DND-41 (cell line): ENCODE measurements around the gene POLR3B.

Experiments used
- ATAC-seq: fragments of 200-7000 bp; cut with Tn5 transposase; 3 replicates; pipeline ENCODE4 v1.9.1; 2021; ENCODE audit warnings: low read depth; ENCODE audit not compliant: insufficient read depth
- DNase-seq: peaks from one replicate; pipeline ENCODE4 v3.0.0-alpha.2; 2020
- H2AFZ ChIP-seq: 2 replicates; pipeline ENCODE4 v1.6.0; 2012; ENCODE audit warnings: low read depth, low read length
- H3K27ac ChIP-seq: 2 replicates; pipeline ENCODE4 v1.5.1; 2012; ENCODE audit warnings: low read length, inconsistent platforms
- H3K27me3 ChIP-seq: fragments of 200-600 bp; sonication (generic); 2 replicates; pipeline ENCODE4 v1.6.0; 2012; ENCODE audit warnings: low read length, mild to moderate bottlenecking, inconsistent platforms; ENCODE audit not compliant: insufficient read depth, poor library complexity
- H3K36me3 ChIP-seq: 2 replicates; pipeline ENCODE4 v1.5.1; 2012; ENCODE audit warnings: low read length, inconsistent platforms; ENCODE audit not compliant: insufficient read depth
- H3K4me1 ChIP-seq: 2 replicates; pipeline ENCODE4 v1.5.1; 2012; ENCODE audit warnings: mild to moderate bottlenecking, low read length; ENCODE audit not compliant: insufficient read depth
- H3K4me2 ChIP-seq: 2 replicates; pipeline ENCODE4 v1.6.0; 2012; ENCODE audit warnings: mild to moderate bottlenecking, moderate library complexity, low read length, inconsistent platforms; ENCODE audit not compliant: insufficient read depth
- H3K4me3 ChIP-seq, 2 experiments: fragments of 200-600 bp in 1 of 2; shearing (Covaris generic) in 1 of 2; 2 replicates each; pipeline ENCODE4 v1.5.1; 2012 to 2016; ENCODE audit warnings: inconsistent platforms in 2 of 2, low read length in 2 of 2, mild to moderate bottlenecking in 2 of 2, low read depth in 1 of 2, moderate library complexity in 1 of 2
- H3K79me2 ChIP-seq: 2 replicates; pipeline ENCODE4 v1.6.0; 2012; ENCODE audit warnings: low read length, inconsistent platforms; ENCODE audit not compliant: insufficient read depth
- H3K9ac ChIP-seq: 2 replicates; pipeline ENCODE4 v1.6.0; 2012; ENCODE audit warnings: low read depth, mild to moderate bottlenecking, inconsistent platforms, low read length, moderate library complexity
- H3K9me3 ChIP-seq: 2 replicates; pipeline ENCODE4 v1.5.1; 2012; ENCODE audit warnings: low read length, moderate library complexity, mild to moderate bottlenecking, inconsistent platforms; ENCODE audit not compliant: insufficient read depth, severe bottlenecking
- H4K20me1 ChIP-seq: 2 replicates; pipeline ENCODE4 v1.6.0; 2012; ENCODE audit warnings: low read length; ENCODE audit not compliant: insufficient read depth
- CTCF ChIP-seq: IDR thresholded peaks from 2 replicates; pipeline ENCODE4 v1.5.1; 2012; ENCODE audit warnings: borderline replicate concordance, low read length, moderate library complexity, mild to moderate bottlenecking; ENCODE audit not compliant: poor library complexity, severe bottlenecking; ENCODE audit errors: extremely low read depth
- EZH2 ChIP-seq: IDR thresholded peaks from 3 replicates; pipeline ENCODE4 v1.6.1; 2012; ENCODE audit warnings: borderline replicate concordance, low read depth, mild to moderate bottlenecking, moderate library complexity, low read length, inconsistent platforms; ENCODE audit not compliant: severe bottlenecking

POLR3B gene

GRCh38 chr12:106498056-106498455 lies 140.5 kb downstream of the POLR3B start:
- Histone ChIP-seq H3K79me2 (no peaks in the 10 kb centered on the region), H3K4me3 (no peak overlapping the region), H3K4me1 (no peaks in the 10 kb centered on the region), H3K27ac (no peak overlapping the region), H3K9me3 (no peaks in the 10 kb centered on the region), H3K36me3 (peaks cover 42% of the 10 kb centered on the region), H3K9ac (no peak overlapping the region), H3K4me2 (no peak overlapping the region), H3K27me3 (no peaks in the 10 kb centered on the region), H4K20me1 (no peaks in the 10 kb centered on the region), H2AFZ (no peak overlapping the region)
- no peak for ATAC-seq
- DNase-seq = no peak
- no peak for TF ChIP-seq CTCF
- TF ChIP-seq EZH2 = no peak

- H3K36me3 ChIP-seq = peaks cover 52% of the 10 kb centered on the region
These were observed 142.1 kb downstream of the POLR3B start for GRCh38 chr12:106499628-106500027.

GRCh38 chr12:106506691-106507090 lies 149.1 kb downstream of the POLR3B start:
- peaks cover 46% of the 10 kb centered on the region for H3K36me3 ChIP-seq
- H3K27ac ChIP-seq = no peak overlapping the region
- H3K4me3 ChIP-seq = no peak overlapping the region
- ATAC-seq (no peak), DNase-seq (no peak)
- H2AFZ ChIP-seq = no peak overlapping the region
- H3K9ac ChIP-seq = no peak overlapping the region
- no peaks in the 10 kb centered on the region for H3K9me3 ChIP-seq
- H3K79me2 ChIP-seq = no peaks in the 10 kb centered on the region
- H3K4me2 ChIP-seq = no peak overlapping the region
- no peaks in the 10 kb centered on the region for H4K20me1 ChIP-seq
- TF ChIP-seq CTCF = no peak
- no peak for TF ChIP-seq EZH2
- no peaks in the 10 kb centered on the region for H3K27me3 ChIP-seq
- no peaks in the 10 kb centered on the region for H3K4me1 ChIP-seq

More at GRCh38 chr12:106499628-106500027, 142.1 kb downstream of the POLR3B start:
- H3K9ac ChIP-seq = no peak overlapping the region
- H3K4me2 ChIP-seq = no peak overlapping the region
- H3K27me3 ChIP-seq = no peaks in the 10 kb centered on the region
- ATAC-seq (no peak), DNase-seq (no peak)
- TF ChIP-seq CTCF (no peak), EZH2 (no peak)
- no peak overlapping the region for H3K4me3 ChIP-seq
- no peak overlapping the region for H3K27ac ChIP-seq
- H4K20me1 ChIP-seq = no peaks in the 10 kb centered on the region
- H2AFZ ChIP-seq = no peak overlapping the region
- H3K4me1 ChIP-seq = no peaks in the 10 kb centered on the region
- no peaks in the 10 kb centered on the region for H3K79me2 ChIP-seq
- no peaks in the 10 kb centered on the region for H3K9me3 ChIP-seq

- H3K36me3 ChIP-seq = peaks cover 31% of the 10 kb centered on the region; the same call in 1 of the 2 replicates
- no peak for TF ChIP-seq CTCF
- TF ChIP-seq EZH2 = no peak
- no peaks in the 10 kb centered on the region for H3K4me1 ChIP-seq
- no peak overlapping the region for H3K4me2 ChIP-seq
- H3K27me3 ChIP-seq = no peaks in the 10 kb centered on the region
- no peak overlapping the region for H3K27ac ChIP-seq
- H3K4me3 ChIP-seq = no peak overlapping the region
- ATAC-seq (no peak), DNase-seq (no peak)
- H3K9ac ChIP-seq = no peak overlapping the region
- H4K20me1 ChIP-seq = no peaks in the 10 kb centered on the region
- no peak overlapping the region for H2AFZ ChIP-seq
- H3K79me2 ChIP-seq = no peaks in the 10 kb centered on the region
- H3K9me3 ChIP-seq = no peaks in the 10 kb centered on the region
These were observed 151.4 kb downstream of the POLR3B start for GRCh38 chr12:106508966-106509365.
